Esophagus muscularis mucosa (tissue), 4 donors: ENCODE results near the gene ULK3. TPM values are rescaled to one million over a fixed set of nuclear protein-coding genes. Genes with fewer than 3 reads are reported as not detected.
A peak's percentile ranks its signal among the peaks of the same experiment; 100 is the strongest.

Experiments used
- DNase-seq: peaks from one replicate; pipeline ENCODE4 v3.0.0-alpha.2; 2017; ENCODE audit errors: extremely low spot score
- H3K27ac ChIP-seq, 4 donors: fragments of 200-600 bp; sonication (generic); replicated peaks in 1 of 4; 1 replicate in 3 of 4; 2 replicates in 1 of 4; pipeline ENCODE4 v1.5.1; 2016 to 2019; ENCODE audit warnings: mild to moderate bottlenecking in 1 of 4
- H3K27me3 ChIP-seq, 4 donors: fragments of 200-600 bp; sonication (generic); one replicate each; pipeline versions ENCODE4 v1.5.1 to v1.6.0; 2016 to 2019
- H3K36me3 ChIP-seq, 4 donors: fragments of 200-600 bp; sonication (generic); one replicate each; pipeline ENCODE4 v1.5.1; 2016 to 2019
- H3K4me1 ChIP-seq, 4 donors: fragments of 200-600 bp; sonication (generic); one replicate each; pipeline ENCODE4 v1.5.1; 2016 to 2019
- H3K4me3 ChIP-seq, 4 donors: fragments of 200-600 bp; sonication (generic); 1 replicate in 2 of 4; 2 replicates in 2 of 4; pipeline ENCODE4 v1.5.1; 2016 to 2019; ENCODE audit warnings: mild to moderate bottlenecking in 4 of 4, moderate library complexity in 1 of 4
- H3K9me3 ChIP-seq, 4 donors: fragments of 200-600 bp; sonication (generic); 1 replicate in 3 of 4; 2 replicates in 1 of 4; pipeline ENCODE4 v1.5.1; 2016 to 2019
- CTCF ChIP-seq, 3 experiments: fragments of 200-600 bp in 2 of 3; fragments of 450-650 bp in 1 of 3; sonication (generic) in 2 of 3; IDR thresholded peaks; one replicate each; pipeline ENCODE4 v1.5.1; 2017 to 2019; ENCODE audit warnings: antibody characterized with exemption in 3 of 3, mild to moderate bottlenecking in 2 of 3, moderate library complexity in 1 of 3
- EP300 ChIP-seq: sonication (generic); formaldehyde crosslinking; IDR thresholded peaks from one replicate; pipeline ENCODE4 v1.6.1; 2017; ENCODE audit warnings: antibody characterized with exemption
- POLR2A ChIP-seq: fragments of 450-650 bp; IDR thresholded peaks from one replicate; pipeline ENCODE4 v1.6.1; 2017; ENCODE audit warnings: antibody characterized with exemption, moderate library complexity, mild to moderate bottlenecking, low read depth
- POLR2AphosphoS5 ChIP-seq, 2 donors: sonication (generic); formaldehyde crosslinking; IDR thresholded peaks; one replicate each; pipeline ENCODE4 v1.6.1; 2017; ENCODE audit warnings: antibody characterized with exemption in 2 of 2
- WGBS: methylation state at CpG from one replicate; pipeline ENCODE4 v1.1.5; 2018; 5-methylcytosine and 5-hydroxymethylcytosine counted together
- intact Hi-C: fragments of 100-400 bp; cut with DNase I; formaldehyde crosslinking; loops from one replicate; pipeline ENCODE4 v1.15.1; 2023
- total RNA-seq, 4 donors: library from RNA; depleted of rRNA; stranded (reverse); fragments of >200 nt; gene quantifications; one replicate each; pipeline versions ENCODE4 v1.1.0 to v1.2.1, GENCODE V29; 2016

ULK3 gene
- total RNA-seq, 4 donors from 2014 or later: 24.5 to 49.2 (median 35.4) TPM

DNA sequence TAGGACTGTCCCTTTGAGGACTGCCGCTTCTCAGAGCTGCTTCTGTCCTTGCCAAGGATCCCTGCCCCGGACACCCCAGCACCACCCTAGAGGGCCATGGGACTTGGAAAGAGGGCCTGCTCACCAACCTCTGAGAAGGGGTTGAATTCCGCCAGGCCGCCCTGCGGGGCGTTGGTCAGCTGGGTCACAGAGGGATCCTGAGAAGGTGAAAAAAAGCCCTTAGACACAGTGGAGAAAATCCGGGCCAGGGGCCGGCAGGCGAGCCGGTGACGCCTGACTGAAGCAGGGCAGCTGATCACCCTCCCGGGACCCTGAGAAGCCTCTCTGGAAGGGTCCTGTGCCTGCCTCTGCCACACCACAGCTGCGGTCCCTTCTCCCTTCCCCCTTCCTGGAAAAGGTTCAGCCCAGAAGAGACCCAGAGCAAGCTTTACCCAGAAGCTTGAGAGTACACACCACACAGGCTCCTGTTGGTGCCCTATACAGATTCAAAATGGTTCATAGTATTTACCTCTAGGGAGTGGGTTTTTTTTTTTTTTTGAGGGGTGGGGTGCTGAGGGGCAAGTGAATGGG, 11.6 kb upstream of the ULK3 start:
- Histone ChIP-seq H3K27me3 (no peaks in the 10 kb centered on the region), H3K36me3 (peaks cover 47 to 56% (median 52%) of the 10 kb centered on the region in 4 donors), H3K4me3 (no peak overlapping the region), H3K4me1 (peaks cover 33 to 37% (median 35%) of the 10 kb centered on the region in 4 donors), H3K9me3 (no peaks in the 10 kb centered on the region), H3K27ac (no peak overlapping the region)
- 89% methylated on average over 11 of the region's 13 CpGs for WGBS
- intact Hi-C loops: no loop called here
- DNase-seq: no peak
- TF ChIP-seq CTCF (IDR thresholded peaks at IDR 0.05) (no peak), POLR2AphosphoS5 (IDR thresholded peaks at IDR 0.05) (no peak), EP300 (no peak), POLR2A (no peak)

GRCh38 chr15:74851960-74852359, 9.0 kb upstream of the ULK3 start:
- intact Hi-C loops: no loop called here
- H3K4me3 ChIP-seq: no peak overlapping the region
- peaks cover 69 to 77% (median 75%) of the 10 kb centered on the region in 4 donors for H3K36me3 ChIP-seq
- 92% methylated on average over 7 of the region's 7 CpGs for WGBS
- DNase-seq: no peak
- H3K27ac ChIP-seq: no peak overlapping the region
- no peaks in the 10 kb centered on the region for H3K27me3 ChIP-seq
- TF ChIP-seq EP300: no peak
- no peak for TF ChIP-seq CTCF (IDR thresholded peaks at IDR 0.05)
- TF ChIP-seq POLR2A: no peak
- TF ChIP-seq POLR2AphosphoS5 (IDR thresholded peaks at IDR 0.05): no peak
- H3K9me3 ChIP-seq: no peaks in the 10 kb centered on the region
- peaks cover 17 to 24% (median 17%) of the 10 kb centered on the region in 4 donors for H3K4me1 ChIP-seq

DNA sequence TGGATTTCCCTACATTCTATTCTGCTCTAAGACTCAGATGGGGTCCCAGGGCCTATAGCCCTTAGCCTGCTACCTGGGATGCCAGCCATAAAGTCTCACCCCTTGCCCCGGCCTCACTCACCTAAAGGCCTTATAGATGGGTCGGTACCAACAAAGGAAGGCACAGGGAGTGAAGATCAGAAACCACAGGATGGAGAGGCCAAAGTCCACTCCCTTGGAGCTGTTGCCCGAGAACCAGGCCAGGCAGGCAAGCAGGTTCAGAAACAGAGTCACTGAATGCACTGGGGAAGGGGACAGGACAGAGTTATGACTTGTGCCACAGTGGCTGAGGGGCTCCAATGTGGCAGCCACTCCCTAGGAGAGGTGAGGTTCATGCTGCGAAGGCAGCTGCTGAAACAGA, 7.4 kb upstream of the ULK3 start:
- WGBS: 100% methylated on average over 4 of the region's 4 CpGs

GRCh38 chr15:74847432-74847831, 4.5 kb upstream of the ULK3 start:
- H3K4me1 ChIP-seq: peaks cover 16 to 33% (median 23%) of the 10 kb centered on the region in 4 donors
- WGBS: 63% methylated on average over 3 of the region's 3 CpGs
- DNase-seq: no peak
- H3K36me3 ChIP-seq: peaks cover 49 to 80% (median 74%) of the 10 kb centered on the region in 4 donors
- H3K27ac ChIP-seq: peak overlapping the region in 1 of 4 donors; percentile 34
- H3K27me3 ChIP-seq: no peaks in the 10 kb centered on the region
- H3K4me3 ChIP-seq: no peak overlapping the region
- no peaks in the 10 kb centered on the region for H3K9me3 ChIP-seq
- intact Hi-C loops: no loop called here
- no peak for TF ChIP-seq POLR2AphosphoS5 (IDR thresholded peaks at IDR 0.05)

More for the DNA sequence above, 7.4 kb upstream of the ULK3 start:
- no peaks in the 10 kb centered on the region for H3K9me3 ChIP-seq
- DNase-seq: no peak
- peaks cover 69 to 92% (median 87%) of the 10 kb centered on the region in 4 donors for H3K36me3 ChIP-seq
- peaks cover 6 to 11% (median 9%) of the 10 kb centered on the region in 4 donors for H3K4me1 ChIP-seq
- no peaks in the 10 kb centered on the region for H3K27me3 ChIP-seq
- intact Hi-C loops: no loop called here
- TF ChIP-seq POLR2A (no peak), EP300 (no peak), CTCF (IDR thresholded peaks at IDR 0.05) (no peak), POLR2AphosphoS5 (IDR thresholded peaks at IDR 0.05) (no peak)
- no peak overlapping the region for H3K27ac ChIP-seq
- no peak overlapping the region for H3K4me3 ChIP-seq

DNA sequence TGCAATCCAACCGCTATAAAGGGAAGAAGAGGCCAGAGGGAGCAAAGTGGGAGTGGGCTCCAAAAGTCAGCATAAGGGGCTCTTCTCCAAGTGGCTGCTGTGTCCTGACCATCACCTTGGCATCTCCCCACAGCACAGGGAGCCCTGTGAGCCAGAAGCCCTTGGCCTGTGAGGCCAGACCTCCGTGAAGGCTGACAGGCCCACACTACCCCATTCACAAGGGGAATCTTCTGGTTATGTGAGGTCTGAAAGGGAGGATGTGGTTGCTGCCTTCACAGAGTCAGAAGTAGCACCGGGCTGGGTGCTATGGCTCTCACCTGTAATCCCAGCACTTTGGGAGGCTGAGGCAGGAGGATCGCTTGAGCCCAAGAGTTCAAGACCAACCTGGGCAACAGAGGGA, 2.6 kb upstream of the ULK3 start:
- TF ChIP-seq POLR2AphosphoS5 (IDR thresholded peaks at IDR 0.05): no peak
- TF ChIP-seq POLR2A: no peak
- TF ChIP-seq CTCF (IDR thresholded peaks at IDR 0.05): no peak
- TF ChIP-seq EP300: no peak
- WGBS: 75% methylated on average over 3 of the region's 4 CpGs
- Histone ChIP-seq H3K27me3 (no peaks in the 10 kb centered on the region), H3K4me1 (peaks cover 28 to 51% (median 39%) of the 10 kb centered on the region in 4 donors), H3K9me3 (no peaks in the 10 kb centered on the region), H3K4me3 (no peak overlapping the region), H3K36me3 (peaks cover 31 to 71% (median 63%) of the 10 kb centered on the region in 4 donors), H3K27ac (peak overlapping the region in 1 of 4 donors; percentile 3)
- DNase-seq: no peak
- intact Hi-C loops: no loop called here
